Thyroid gland (tissue), 4 donors: ENCODE measurements around the gene COL19A1.

Experiments used
- POLR2A ChIP-seq, 2 donors: fragments of 450-650 bp; IDR thresholded peaks; one replicate each; pipeline ENCODE4 v1.6.1; 2017; ENCODE audit warnings: antibody characterized with exemption in 2 of 2, mild to moderate bottlenecking in 2 of 2, moderate library complexity in 1 of 2
- TF ChIP-seq, protein P1 (sequence below), 6 experiments: fragments of 200-600 bp in 3 of 6; fragments of 450-650 bp in 3 of 6; sonication (generic) in 3 of 6; IDR thresholded peaks; one replicate each; pipeline ENCODE4 v1.5.1; 2016 to 2019; ENCODE audit warnings: antibody characterized with exemption in 6 of 6, mild to moderate bottlenecking in 2 of 6, inconsistent platforms in 1 of 6, moderate library complexity in 1 of 6

DNA sequence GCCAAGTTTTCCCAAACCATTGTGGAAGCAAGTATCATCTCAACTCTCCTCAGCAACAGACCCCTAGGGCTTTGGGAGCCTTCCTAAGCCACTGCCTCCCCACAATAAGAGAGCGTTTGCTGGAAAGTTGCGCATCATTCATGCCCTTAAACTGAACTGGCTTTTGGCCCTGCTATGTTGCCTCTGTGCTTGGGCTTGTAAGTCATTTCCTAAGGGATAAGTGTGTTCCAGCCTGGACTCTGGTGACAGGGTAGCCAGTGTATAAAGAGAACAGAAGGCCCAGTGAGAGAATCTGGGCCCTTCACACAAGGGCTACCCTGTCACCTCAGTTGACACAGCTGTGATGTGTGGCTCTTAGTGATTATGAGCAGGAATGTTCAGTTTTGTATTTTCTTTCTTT, 358.7 kb downstream of the COL19A1 start:
- TF ChIP-seq, protein P1, sequence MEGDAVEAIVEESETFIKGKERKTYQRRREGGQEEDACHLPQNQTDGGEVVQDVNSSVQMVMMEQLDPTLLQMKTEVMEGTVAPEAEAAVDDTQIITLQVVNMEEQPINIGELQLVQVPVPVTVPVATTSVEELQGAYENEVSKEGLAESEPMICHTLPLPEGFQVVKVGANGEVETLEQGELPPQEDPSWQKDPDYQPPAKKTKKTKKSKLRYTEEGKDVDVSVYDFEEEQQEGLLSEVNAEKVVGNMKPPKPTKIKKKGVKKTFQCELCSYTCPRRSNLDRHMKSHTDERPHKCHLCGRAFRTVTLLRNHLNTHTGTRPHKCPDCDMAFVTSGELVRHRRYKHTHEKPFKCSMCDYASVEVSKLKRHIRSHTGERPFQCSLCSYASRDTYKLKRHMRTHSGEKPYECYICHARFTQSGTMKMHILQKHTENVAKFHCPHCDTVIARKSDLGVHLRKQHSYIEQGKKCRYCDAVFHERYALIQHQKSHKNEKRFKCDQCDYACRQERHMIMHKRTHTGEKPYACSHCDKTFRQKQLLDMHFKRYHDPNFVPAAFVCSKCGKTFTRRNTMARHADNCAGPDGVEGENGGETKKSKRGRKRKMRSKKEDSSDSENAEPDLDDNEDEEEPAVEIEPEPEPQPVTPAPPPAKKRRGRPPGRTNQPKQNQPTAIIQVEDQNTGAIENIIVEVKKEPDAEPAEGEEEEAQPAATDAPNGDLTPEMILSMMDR (IDR thresholded peaks at IDR 0.05), result no peak
- no peak for TF ChIP-seq POLR2A (IDR thresholded peaks at IDR 0.05)
